CD4-positive, alpha-beta T cell treated with Interleukin-10 for 1 hour (primary cell): ENCODE results near the gene AQP7.
A peak's percentile ranks its signal among the peaks of the same experiment; 100 is the strongest.
"Not testable (repeated sequence)": the region's sequence is repeated elsewhere in the genome, so short reads cannot be mapped to it uniquely, and the experiment has no call there.

Source experiments
- DNase-seq: peaks from one replicate; pipeline ENCODE4 v3.0.0-alpha.2; 2020

The AQP7 gene

DNA sequence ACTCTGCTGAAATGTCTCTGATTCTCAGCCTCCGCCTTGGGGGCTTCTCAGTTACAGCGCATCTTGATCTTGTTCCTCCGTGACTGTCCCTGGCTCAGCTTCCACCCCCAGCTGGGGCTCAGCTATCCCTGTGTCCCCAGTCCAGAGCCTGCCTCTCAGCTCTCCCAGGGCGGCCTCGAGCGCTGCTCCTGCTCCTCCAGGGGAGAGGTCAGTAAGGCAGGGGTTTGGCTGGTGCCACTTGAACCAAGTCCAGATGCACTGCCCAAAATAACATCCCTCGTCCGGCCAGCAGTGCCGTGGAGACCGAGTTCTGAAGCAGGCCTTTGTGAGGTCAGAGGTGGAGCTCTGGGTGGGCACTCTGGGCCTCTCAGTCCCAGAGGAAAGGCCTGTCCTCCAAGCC is at the start of gene AQP7:
Gene AQP7 (minus strand): TSS at position 198 of the 400 bp plus-strand sequence. CDS start 1,306 bp downstream, outside the sequence.
- not testable (repeated sequence) for DNase-seq

GRCh38 chr9:33450621-33451146 is 48.3 kb upstream of the AQP7 start:
- no peak for DNase-seq

- DNase-seq: no peak
Observed at GRCh38 chr9:33449715-33450114, 47.3 kb upstream of the AQP7 start.

- no peak for DNase-seq
Observed at GRCh38 chr9:33447799-33448553, 45.6 kb upstream of the AQP7 start.

- peak; percentile 83 for DNase-seq
Observed at GRCh38 chr9:33446946-33447798, 44.8 kb upstream of the AQP7 start, which contains the start of gene AQP3. Gene AQP3 (minus strand): TSS chr9:33447593. CDS start chr9:33447530, 63 bp downstream.

- DNase-seq: peak; percentile 68
Observed at GRCh38 chr9:33446240-33446945, 44.0 kb upstream of the AQP7 start.

GRCh38 chr9:33445389-33446239 is 43.2 kb upstream of the AQP7 start:
- peak; percentile 55 for DNase-seq

- DNase-seq: no peak
Observed at GRCh38 chr9:33443464-33444154, 41.2 kb upstream of the AQP7 start.

- no peak for DNase-seq
Observed at GRCh38 chr9:33443047-33443446, 40.7 kb upstream of the AQP7 start.

GRCh38 chr9:33442125-33442524 is 39.8 kb upstream of the AQP7 start:
- no peak for DNase-seq

DNA sequence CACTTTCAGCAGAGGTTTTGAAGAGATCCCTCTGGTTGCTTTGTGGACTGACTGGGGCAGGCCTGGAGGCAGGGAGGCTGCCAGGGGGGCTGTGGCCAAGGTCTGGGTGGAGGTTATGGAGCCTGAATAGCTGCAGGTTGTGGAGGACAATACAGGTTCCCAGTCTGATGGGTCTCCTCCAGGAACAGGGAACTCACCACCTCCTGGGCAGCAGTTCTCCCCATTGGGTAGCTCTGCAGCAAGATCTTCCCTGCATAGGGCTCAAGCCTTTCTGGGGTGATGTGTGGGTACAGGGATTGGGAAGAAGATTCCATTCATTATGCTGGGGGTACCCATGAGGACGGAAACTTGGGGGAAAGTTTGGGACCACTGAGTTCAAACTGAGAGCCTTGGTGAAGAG is 38.2 kb upstream of the AQP7 start:
- no peak for DNase-seq

DNA sequence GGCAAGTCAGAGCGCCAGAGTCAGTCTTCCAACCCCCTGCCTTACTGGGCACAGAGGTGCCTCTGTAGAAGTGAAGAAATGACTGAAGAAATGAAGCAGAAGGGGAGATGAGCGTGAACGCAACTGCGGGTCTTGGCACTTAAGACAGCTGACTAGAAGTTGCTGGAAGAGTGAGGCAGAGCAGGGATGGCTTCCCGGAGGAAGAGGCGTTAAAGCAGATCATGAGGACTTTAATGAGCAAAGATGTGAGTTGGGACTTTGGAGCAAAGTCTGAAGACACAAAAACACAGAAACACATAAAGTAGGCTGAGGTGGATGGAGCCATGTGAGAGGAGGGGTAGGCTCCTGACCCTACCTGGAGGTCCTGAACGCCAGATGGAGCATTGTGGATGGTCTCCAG is 37.8 kb upstream of the AQP7 start:
- no peak for DNase-seq

DNA sequence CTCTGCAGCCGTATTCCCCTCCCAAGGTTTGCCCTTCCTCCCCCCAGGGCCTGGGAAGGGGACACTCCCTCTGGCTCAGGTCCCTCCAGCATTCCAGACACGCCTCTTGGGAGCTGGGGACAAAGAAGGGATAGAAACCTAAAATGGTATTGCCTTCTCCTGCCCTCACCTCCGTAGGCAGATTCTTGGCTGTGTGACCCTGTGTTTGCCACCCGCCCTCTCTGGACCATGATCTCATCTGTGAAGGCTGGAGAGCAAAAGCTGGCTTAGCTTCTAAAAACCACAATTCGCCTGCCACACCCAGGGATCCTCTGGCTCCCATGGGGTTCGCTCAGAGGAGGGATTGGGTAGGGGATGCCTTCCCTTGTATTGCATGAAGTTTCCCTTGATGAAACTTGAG is 37.4 kb upstream of the AQP7 start:
- no peak for DNase-seq

DNA sequence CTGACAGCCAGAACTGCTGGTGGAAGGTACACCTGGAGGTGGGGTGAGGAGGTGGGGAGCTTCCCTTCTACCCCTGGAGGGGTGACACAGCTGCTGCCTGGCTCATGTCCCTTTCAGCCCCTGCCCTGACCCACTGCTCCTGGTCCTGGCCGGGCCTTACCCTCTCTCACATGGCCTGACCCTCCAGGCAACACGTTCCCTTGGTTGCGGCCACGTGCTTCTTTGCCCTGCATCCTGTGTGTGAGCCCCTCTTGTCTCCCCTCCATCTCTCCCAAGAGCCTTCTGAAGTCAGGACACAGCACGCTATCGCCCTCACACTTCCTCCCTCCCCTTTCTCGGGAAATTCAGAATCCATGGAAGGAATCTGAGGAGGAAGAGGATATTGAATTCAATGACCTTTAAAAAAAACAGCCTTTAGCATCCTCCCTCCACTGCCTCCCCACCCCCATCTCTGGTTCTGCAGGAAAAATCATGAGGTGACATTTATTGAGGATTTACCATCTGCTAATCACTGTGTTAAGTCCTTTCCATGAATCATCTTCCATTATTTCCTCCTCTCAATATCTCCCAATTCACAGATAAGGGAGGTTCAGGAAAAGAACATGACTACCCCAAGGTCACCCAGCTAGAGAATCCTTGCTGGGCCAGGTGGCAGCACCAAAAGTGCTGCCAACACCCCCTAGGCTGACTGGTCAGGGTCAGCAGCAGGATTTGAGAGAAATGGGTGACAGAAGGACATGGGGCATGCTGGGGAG is 36.7 kb upstream of the AQP7 start:
- no peak for DNase-seq

- DNase-seq: no peak
Observed at GRCh38 chr9:33437898-33438297, 35.5 kb upstream of the AQP7 start.

GRCh38 chr9:33437205-33437604 is 34.8 kb upstream of the AQP7 start:
- no peak for DNase-seq

DNA sequence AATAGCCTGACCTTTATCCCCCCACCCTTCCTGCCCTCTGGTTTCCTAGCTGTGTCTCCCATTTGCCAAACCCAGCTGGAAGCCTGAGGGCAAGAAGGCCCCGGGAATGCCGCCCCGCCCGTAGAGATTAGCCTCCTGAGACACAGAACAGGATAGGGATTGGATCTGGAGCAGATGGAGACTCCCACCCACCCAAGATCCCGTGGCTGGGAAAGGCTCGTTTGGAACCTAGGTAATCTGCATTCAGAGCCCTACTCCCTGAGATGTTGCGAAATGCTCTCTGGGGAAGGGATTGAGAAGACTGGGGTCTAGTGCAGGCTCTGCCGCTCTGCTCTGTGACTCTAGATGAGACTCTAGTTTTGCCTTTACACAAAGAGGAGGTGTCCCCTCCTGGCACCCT is 34.1 kb upstream of the AQP7 start:
- no peak for DNase-seq

- DNase-seq: no peak
Observed at GRCh38 chr9:33435821-33436277, 33.5 kb upstream of the AQP7 start.

DNA sequence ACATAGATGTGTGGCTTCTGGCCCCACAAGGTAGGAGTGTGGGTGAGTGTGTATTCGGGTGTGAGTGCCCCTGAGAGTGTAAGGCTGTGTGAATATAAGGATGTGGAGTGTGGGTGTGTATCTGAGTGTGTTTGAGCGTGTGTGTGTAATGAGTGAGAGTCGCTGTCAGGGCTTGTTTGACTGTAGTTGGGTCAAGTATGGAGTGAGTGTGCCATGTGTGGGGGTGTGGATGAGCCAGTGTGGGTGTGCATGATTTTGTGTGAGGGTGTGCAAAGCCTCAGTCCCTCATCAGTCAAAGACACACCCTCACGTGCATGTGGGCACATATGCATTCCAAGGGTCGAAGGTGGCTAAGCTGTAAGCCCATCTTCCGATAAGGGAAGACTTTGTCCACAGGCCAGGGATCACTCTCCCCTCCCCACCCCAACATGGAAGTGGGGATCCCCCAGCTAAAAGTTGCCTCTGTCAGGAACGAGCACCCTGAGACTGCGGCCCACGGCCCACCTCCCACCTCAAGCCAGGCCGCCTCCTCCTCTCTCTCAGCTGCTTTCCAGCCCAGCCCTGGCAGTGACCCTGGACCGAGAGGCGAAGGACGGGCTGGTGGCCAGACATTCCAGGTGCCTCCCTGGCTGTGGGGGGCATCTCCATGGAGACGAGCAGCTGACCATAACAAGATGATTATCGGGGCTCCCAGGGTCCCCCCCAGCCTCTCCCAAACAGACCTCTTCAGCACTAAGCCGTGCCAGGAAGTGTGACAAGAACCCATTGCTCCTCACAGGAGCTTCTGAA is 32.1 kb upstream of the AQP7 start:
- no peak for DNase-seq

DNA sequence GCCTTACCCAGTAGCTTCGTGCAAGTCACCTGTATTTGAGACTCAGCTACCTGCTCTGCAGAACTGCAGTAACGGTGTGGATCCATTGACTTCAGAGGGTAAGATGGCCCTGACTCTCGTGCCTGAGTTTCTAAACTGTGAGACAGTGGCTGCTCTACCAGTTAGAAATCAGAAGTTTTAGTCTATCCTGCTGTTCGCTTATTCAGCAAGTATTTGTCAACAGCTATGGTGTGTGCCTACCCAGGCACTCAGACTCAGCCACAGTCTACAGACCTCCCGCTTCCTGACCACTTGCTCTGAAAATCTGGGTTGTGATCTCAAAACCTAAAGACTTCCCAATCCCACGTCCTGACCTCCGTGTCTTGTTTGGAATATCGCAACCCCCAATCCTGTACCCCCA is 31.5 kb upstream of the AQP7 start:
- DNase-seq: no peak
